GM19240 (cell line): ENCODE measurements around the gene DCTN3.

Experiments
- DNase-seq: peaks from one replicate; pipeline ENCODE4 v3.0.0; 2011; ENCODE audit warnings: low spot score; ENCODE audit not compliant: insufficient read length

The DCTN3 gene

GRCh38 chr9:34575241-34575640 is 45.1 kb downstream of the DCTN3 start:
- DNase-seq: no peak

GRCh38 chr9:34574571-34574970 is 45.7 kb downstream of the DCTN3 start:
- no peak for DNase-seq

- DNase-seq: no peak
Observed at GRCh38 chr9:34573599-34574325, 46.5 kb downstream of the DCTN3 start.

- no peak for DNase-seq
Observed at GRCh38 chr9:34572628-34573027, 47.7 kb downstream of the DCTN3 start.

- DNase-seq: no peak
Observed at GRCh38 chr9:34572092-34572491, 48.2 kb downstream of the DCTN3 start.

- no peak for DNase-seq
Observed at GRCh38 chr9:34571481-34571810, 48.8 kb downstream of the DCTN3 start.

- no peak for DNase-seq
Observed at GRCh38 chr9:34570809-34571480, 49.4 kb downstream of the DCTN3 start.

GRCh38 chr9:34570376-34570775 is 49.9 kb downstream of the DCTN3 start:
- DNase-seq: no peak

GRCh38 chr9:34568774-34569173 is 51.5 kb downstream of the DCTN3 start:
- no peak for DNase-seq

- no peak for DNase-seq
Observed at GRCh38 chr9:34568133-34568532, 52.2 kb downstream of the DCTN3 start.

- no peak for DNase-seq
Observed at GRCh38 chr9:34566972-34567371, 53.3 kb downstream of the DCTN3 start.

GRCh38 chr9:34566322-34566721 is 54.0 kb downstream of the DCTN3 start:
- DNase-seq: no peak

GRCh38 chr9:34565856-34566255 is 54.4 kb downstream of the DCTN3 start:
- DNase-seq: no peak

GRCh38 chr9:34564617-34565016 is 55.7 kb downstream of the DCTN3 start:
- no peak for DNase-seq
